ENCODE results near the gene TAS2R41. TPM values are rescaled to one million over a fixed set of nuclear protein-coding genes. Genes with fewer than 3 reads are reported as not detected.

TAS2R41 gene
- total and polyA plus RNA-seq, 2 donors from 2014 or later = not detected

DNA sequence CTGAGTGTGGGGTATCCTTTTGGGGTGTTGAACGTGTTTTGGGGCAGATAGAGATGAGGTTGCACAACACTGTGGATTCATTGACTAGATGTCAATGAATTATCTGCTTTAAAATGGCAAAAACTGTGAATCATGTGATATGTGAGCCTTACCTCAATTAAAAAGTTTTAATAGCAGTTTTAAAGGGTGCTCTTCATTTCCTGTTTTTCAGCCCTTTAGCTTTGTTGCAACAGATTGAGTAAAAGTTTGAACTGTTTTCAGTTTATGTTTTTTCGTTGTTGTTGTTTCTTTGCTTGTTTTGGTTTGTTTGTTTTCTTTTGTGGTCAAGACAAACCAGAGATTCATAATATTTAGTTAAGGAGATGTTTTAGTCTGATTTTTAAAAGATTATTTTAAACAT is 9.4 kb downstream of the TAS2R41 start:
- FAIRE-seq = no peak
- H3K36me3 ChIP-seq (ENCODE audit: control insufficient read depth in 2 of 3, insufficient read depth in 3 of 3, low read length in 3 of 3) = no peaks in the 10 kb centered on the region
- intact Hi-C loops (cut with DNase I) = no loop called here
- no peak overlapping the region for H3K4me3 ChIP-seq (ENCODE audit: low read length in 3 of 3)
- no peaks in the 10 kb centered on the region for H3K27me3 ChIP-seq (ENCODE audit: control insufficient read depth, insufficient read depth, low read length)
- DNase-seq = no peak
- TF ChIP-seq, protein P1, sequence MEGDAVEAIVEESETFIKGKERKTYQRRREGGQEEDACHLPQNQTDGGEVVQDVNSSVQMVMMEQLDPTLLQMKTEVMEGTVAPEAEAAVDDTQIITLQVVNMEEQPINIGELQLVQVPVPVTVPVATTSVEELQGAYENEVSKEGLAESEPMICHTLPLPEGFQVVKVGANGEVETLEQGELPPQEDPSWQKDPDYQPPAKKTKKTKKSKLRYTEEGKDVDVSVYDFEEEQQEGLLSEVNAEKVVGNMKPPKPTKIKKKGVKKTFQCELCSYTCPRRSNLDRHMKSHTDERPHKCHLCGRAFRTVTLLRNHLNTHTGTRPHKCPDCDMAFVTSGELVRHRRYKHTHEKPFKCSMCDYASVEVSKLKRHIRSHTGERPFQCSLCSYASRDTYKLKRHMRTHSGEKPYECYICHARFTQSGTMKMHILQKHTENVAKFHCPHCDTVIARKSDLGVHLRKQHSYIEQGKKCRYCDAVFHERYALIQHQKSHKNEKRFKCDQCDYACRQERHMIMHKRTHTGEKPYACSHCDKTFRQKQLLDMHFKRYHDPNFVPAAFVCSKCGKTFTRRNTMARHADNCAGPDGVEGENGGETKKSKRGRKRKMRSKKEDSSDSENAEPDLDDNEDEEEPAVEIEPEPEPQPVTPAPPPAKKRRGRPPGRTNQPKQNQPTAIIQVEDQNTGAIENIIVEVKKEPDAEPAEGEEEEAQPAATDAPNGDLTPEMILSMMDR (IDR thresholded peaks at IDR 0.05; ENCODE audit: borderline replicate concordance, extremely low read depth, insufficient read depth) = no peak
- peaks cover 0 to 3% (median 0%) of the 10 kb centered on the region in 3 donors for H3K4me1 ChIP-seq (ENCODE audit: control insufficient read depth in 2 of 3, insufficient read depth in 2 of 3, low read depth in 1 of 3, low read length in 3 of 3)
- H3K27ac ChIP-seq (ENCODE audit: low read depth in 2 of 2, low read length in 2 of 2) = no peak overlapping the region
- H3K9ac ChIP-seq (ENCODE audit: low read length in 3 of 3) = no peak overlapping the region
- no peaks in the 10 kb centered on the region for H3K9me3 ChIP-seq (ENCODE audit: control insufficient read depth in 2 of 3, insufficient read depth in 1 of 3, low read length in 3 of 3)

DNA sequence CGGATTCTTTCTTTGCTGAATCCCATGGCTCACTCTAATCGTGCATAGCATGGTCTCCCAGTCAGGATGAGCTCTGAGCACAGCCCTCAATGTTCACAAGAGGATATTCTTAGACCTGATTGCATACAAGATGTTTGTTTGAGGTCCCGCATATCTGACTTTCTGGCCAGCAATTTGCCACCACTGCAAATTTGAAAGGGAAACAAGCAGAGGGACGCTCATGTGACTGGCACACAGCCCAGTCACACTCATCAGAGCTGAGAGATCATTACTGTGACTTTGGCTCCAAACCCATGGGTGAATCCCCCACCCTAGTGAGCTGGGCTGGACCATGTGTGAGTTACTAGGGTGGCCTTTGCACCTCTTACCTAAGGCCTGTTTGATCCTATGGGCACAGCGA is 9.9 kb downstream of the TAS2R41 start:
- DNase-seq = peak in 2 of 5 donors; percentile 37 to 82
- Histone ChIP-seq H3K9me3 (ENCODE audit: control insufficient read depth in 2 of 3, insufficient read depth in 1 of 3, low read length in 3 of 3) (no peaks in the 10 kb centered on the region), H3K4me3 (ENCODE audit: low read length in 3 of 3) (no peak overlapping the region), H3K4me1 (ENCODE audit: control insufficient read depth in 2 of 3, insufficient read depth in 2 of 3, low read depth in 1 of 3, low read length in 3 of 3) (peaks cover 0 to 3% (median 0%) of the 10 kb centered on the region in 3 donors), H3K27me3 (ENCODE audit: control insufficient read depth, insufficient read depth, low read length) (no peaks in the 10 kb centered on the region), H3K9ac (ENCODE audit: low read length in 3 of 3) (no peak overlapping the region), H3K36me3 (ENCODE audit: control insufficient read depth in 2 of 3, insufficient read depth in 3 of 3, low read length in 3 of 3) (no peaks in the 10 kb centered on the region), H3K27ac (ENCODE audit: low read depth in 2 of 2, low read length in 2 of 2) (no peak overlapping the region)
- FAIRE-seq = no peak
- TF ChIP-seq, protein P1 (IDR thresholded peaks at IDR 0.05; ENCODE audit: borderline replicate concordance, extremely low read depth, insufficient read depth) = no peak
- intact Hi-C loops (cut with DNase I) = no loop called here

DNA sequence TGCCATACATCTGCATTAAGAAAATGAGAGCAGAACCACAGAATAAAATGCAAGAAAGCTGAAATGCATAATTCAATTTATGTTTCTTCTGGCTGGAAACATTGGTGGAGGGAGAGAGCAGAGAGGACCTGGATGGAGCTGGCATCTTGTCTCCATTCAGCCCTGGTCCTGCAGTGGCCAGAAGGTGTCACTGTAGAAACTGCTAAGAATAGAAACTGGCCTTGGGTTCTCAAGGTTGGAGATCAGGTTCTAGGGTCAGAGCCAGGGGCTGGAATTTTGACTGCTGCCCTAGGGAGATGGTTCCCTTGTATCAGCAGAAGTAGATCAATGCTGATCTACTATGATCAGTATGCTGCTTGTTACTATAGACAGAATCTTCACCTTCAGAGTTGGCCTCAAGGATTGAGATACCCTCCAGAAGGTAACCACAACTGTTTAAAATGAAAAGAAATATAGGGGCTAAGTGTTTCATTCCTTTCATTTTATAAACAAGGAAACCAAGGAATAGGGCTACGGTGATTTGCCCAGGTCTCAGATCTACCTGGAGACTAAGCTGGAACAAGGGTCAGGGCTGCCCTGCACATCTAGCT is 13.1 kb downstream of the TAS2R41 start:
- DNase-seq = peak in 1 of 5 donors; percentile 27
- Histone ChIP-seq H3K36me3 (ENCODE audit: control insufficient read depth in 2 of 3, insufficient read depth in 3 of 3, low read length in 3 of 3) (no peaks in the 10 kb centered on the region), H3K27ac (ENCODE audit: low read depth in 2 of 2, low read length in 2 of 2) (no peak overlapping the region), H3K27me3 (ENCODE audit: control insufficient read depth, insufficient read depth, low read length) (no peaks in the 10 kb centered on the region), H3K9me3 (ENCODE audit: control insufficient read depth in 2 of 3, insufficient read depth in 1 of 3, low read length in 3 of 3) (no peaks in the 10 kb centered on the region), H3K4me3 (ENCODE audit: low read length in 3 of 3) (no peak overlapping the region), H3K9ac (ENCODE audit: low read length in 3 of 3) (no peak overlapping the region), H3K4me1 (ENCODE audit: control insufficient read depth in 2 of 3, insufficient read depth in 2 of 3, low read depth in 1 of 3, low read length in 3 of 3) (peaks cover 0 to 3% (median 0%) of the 10 kb centered on the region in 3 donors)
- TF ChIP-seq, protein P1 (IDR thresholded peaks at IDR 0.05; ENCODE audit: borderline replicate concordance, extremely low read depth, insufficient read depth) = peak; percentile 51
- intact Hi-C loops (cut with DNase I) = no loop called here
- FAIRE-seq = no peak

DNA sequence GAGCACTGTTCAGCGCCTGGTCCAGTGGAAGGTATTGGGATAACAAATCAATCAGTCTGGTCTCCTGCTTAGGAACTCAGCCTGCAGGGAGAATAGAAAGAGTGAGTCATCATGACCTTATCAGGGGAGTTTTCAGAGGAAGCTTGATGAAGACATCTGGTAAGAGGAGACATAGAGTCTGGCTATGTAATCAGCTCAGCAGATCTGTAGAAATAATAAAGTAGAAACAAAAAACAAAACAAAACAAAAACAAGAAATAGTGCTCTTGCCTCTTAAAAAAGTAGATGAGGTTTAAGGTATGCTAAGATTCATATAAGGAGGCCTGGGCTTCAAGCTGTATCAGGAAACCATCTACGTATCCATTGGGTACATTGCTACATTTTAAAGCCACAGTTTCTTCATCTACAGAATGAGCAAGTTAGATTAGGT is 14.4 kb downstream of the TAS2R41 start:
- no peaks in the 10 kb centered on the region for H3K36me3 ChIP-seq (ENCODE audit: control insufficient read depth in 2 of 3, insufficient read depth in 3 of 3, low read length in 3 of 3)
- H3K4me3 ChIP-seq (ENCODE audit: low read length in 3 of 3) = no peak overlapping the region
- peaks cover 0 to 3% (median 0%) of the 10 kb centered on the region in 3 donors for H3K4me1 ChIP-seq (ENCODE audit: control insufficient read depth in 2 of 3, insufficient read depth in 2 of 3, low read depth in 1 of 3, low read length in 3 of 3)
- TF ChIP-seq, protein P1 (IDR thresholded peaks at IDR 0.05; ENCODE audit: borderline replicate concordance, extremely low read depth, insufficient read depth) = no peak
- H3K27me3 ChIP-seq (ENCODE audit: control insufficient read depth, insufficient read depth, low read length) = no peaks in the 10 kb centered on the region
- DNase-seq (no peak), FAIRE-seq (no peak)
- intact Hi-C loops (cut with DNase I) = no loop called here
- no peaks in the 10 kb centered on the region for H3K9me3 ChIP-seq (ENCODE audit: control insufficient read depth in 2 of 3, insufficient read depth in 1 of 3, low read length in 3 of 3)
- H3K9ac ChIP-seq (ENCODE audit: low read length in 3 of 3) = no peak overlapping the region
- no peak overlapping the region for H3K27ac ChIP-seq (ENCODE audit: low read depth in 2 of 2, low read length in 2 of 2)
